ENCODE data around the gene PLEKHG4.

DNA sequence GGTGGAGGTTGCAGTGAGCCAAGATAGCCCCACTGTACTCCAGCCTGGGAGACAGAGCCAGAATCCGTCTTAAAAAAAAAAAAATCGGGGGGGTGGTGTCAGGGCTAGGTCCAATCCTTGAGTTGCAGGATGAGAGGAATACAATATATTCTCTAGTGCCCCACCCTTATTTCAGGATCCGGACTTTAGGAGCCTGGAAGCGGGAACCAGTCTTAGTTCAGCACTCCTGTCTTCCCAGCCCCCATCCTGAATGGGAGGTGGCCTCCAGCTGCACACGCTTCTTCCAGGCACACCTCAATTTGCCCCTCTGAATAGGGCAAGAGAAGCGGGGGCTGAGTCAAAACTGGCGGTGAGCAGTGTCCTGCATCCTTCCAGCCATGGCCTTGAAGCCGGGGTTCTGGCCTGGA, 33.7 kb upstream of the PLEKHG4 start:
- TF ChIP-seq CTCF (IDR thresholded peaks at IDR 0.05) = no peak
- no peak for TF ChIP-seq POLR2A (IDR thresholded peaks at IDR 0.05)
- TF ChIP-seq POLR2AphosphoS5 (IDR thresholded peaks at IDR 0.05; ENCODE audit: insufficient read depth in 1 of 2, low read depth in 1 of 2) = no peak
